HuH-7.5 (cell line): ENCODE measurements around the gene ADD3.
A peak's percentile ranks its signal among the peaks of the same experiment; 100 is the strongest.

ENCODE experiments used
- DNase-seq: peaks from one replicate; pipeline ENCODE4 v3.0.0; 2011; ENCODE audit warnings: low spot score

Gene ADD3

GRCh38 chr10:110007701-110008517 lies at the start of gene ADD3:
ADD3 (plus strand) TSS chr10:110007984; CDS start chr10:110100654, 92,670 bp downstream.
- peak; percentile 68 for DNase-seq

- no peak for DNase-seq
Observed at GRCh38 chr10:109958059-109958458, 49.7 kb upstream of the ADD3 start.

DNA sequence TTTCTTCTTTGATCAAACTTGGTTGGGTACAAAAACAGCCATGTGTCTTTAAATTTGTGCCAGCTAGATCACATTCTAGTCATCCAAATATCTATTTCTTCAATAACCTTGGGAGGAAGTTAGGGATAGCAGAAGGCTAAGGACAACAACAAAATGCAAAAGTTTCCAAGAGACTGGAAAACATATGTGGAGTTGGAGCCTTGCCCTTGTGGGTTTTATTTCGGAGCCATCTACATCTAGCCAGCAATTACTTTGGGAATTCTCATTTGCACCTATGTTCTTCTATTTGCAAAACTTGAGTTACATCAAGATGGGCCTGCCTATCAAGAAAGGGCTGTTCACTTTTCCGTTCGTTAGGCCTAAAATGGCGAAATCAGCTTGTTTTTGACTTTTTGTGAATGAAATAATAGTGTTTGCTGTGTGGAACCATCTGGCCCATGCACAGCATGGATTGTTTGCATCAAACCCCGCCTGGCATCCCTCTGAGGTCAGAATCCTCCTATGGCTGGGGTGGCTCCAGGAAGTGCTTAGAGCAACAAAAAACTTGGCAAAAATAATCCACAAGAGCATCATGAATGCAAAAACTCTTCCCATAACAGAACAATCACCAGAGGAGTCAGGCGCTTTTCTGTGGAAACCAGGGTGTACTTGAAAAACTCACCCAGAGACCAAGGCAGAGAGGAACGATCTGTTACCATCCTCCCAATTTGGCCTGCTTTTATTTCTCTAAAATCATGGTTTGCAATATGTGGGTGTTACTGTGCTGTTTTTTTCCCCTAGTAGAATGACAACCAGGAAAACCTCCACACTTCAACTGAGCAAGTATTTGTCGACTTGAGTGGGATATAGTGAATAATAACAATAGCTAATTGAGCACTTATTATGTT lies 48.3 kb upstream of the ADD3 start:
- no peak for DNase-seq

- DNase-seq, result no peak
Observed at GRCh38 chr10:109960682-109961081, 47.1 kb upstream of the ADD3 start.

DNA sequence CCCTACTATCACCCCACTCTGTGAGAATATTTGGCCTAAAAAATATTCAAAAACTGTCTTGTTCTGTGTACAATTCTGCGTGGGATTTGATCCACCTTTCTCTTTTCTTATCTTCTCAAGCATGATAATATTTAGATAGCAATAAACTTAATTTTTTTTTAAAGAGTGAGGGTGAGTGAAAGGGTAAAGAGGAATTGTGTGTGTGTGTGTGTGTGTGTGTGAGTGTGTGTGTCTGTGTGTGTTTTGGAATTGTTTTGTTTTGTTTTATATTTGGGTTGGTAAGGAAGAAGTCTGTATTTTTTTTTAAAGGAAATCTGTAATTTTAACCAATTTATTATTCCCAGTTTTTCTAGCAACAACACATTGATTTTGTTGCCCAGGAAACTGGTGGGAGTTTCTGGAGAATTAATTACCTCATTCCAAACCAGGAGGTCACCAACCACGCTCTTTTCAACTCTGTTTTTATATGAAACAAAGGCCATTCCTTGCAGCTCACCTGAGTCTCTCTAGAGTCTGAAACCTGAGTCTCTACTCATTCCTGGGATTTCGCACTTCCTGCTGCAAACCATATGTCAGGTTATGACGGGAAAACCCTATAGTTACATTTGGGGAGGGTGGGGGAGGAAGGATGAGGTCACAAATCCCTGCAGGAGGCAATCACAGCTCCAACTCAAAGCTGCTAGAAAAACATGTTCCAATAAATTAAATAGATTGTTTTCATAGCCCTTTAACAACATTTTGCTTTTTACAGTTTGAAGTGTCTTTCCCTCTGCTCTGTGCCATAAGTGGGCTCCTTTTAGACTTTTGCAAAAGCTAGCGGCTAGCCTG lies 46.4 kb upstream of the ADD3 start:
- no peak for DNase-seq

GRCh38 chr10:109962247-109962646 lies 45.5 kb upstream of the ADD3 start:
- no peak for DNase-seq

DNA sequence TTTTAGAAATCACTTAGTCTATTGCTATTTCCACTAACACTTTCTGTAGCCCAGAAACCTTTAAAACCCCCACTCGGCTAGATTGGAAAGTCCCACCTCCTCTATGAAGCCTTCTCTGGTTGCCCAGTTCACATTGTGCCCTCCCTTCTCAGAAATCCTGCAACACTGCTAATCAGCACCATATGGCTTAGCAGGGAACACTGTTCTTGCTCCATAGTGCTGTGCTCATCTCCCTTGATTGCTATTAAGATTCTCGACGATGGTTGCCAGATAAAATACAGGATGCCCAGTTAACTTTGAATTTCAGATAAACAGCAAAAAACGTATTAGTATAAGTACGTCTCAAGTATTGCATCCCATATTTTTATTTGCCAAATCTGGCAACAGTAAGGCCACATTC lies 44.3 kb upstream of the ADD3 start:
- no peak for DNase-seq

DNA sequence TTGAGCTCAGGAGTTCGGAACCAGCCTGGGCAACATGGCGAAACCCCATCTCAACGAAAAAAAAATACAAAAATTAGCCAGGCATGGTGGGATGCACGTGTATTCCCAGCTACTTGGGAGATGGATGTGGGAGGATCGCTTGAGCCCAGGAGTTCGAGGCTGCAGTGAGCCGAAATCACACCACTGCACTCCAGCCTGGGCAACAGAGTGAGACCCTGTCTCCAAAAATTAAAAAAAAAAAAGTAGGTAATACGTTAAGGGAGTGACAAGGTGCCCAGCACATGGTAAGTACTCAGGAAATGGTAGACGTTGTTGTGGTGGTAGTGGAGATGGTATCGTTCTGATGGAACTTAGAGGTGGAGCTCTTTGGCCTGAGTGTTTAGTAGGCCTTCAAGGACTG lies 43.5 kb upstream of the ADD3 start:
- no peak for DNase-seq

- DNase-seq, result no peak
Observed at GRCh38 chr10:109966961-109967738, 40.6 kb upstream of the ADD3 start.

GRCh38 chr10:109967739-109968088 lies 40.1 kb upstream of the ADD3 start:
- no peak for DNase-seq

DNA sequence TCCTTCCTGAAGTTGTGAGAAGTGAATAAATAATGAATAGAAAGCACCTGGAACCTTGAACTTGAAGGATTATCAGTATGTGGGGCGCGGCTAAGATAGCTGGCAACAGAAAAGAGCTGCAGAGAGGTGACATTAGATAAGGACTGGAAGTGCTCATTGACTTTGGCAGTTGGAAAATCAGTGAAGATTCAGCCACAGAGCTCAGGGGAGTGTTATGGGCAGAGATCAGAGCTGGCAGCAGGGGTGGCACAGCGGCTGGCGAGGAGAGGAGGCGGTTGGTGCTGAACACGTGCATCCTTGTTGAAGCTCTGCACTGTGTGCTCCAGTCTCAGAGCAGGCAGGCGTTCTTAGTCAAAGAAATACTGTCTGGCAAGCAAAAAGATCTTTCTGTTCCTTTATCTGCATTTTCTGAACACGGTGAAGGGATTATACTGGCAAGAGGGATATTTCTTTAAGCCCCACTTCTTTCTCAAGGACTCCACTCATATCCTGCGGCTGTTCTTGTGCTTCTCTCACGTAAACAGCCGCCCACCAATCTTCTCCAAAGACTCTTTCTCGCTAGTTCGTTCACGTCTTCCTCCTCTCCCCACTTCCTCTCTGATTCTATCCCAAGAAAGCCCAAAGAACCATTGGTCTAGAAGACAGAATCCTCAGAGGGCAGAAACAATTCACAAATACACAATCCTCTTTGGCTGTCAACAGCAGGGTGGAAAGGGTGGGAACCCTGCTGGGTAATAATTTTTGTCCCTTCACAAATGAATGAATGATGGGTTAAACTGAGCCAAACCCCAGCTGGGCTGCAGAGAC lies 38.6 kb upstream of the ADD3 start:
- DNase-seq, result no peak

GRCh38 chr10:109969760-109970346 lies 37.9 kb upstream of the ADD3 start:
- no peak for DNase-seq

DNA sequence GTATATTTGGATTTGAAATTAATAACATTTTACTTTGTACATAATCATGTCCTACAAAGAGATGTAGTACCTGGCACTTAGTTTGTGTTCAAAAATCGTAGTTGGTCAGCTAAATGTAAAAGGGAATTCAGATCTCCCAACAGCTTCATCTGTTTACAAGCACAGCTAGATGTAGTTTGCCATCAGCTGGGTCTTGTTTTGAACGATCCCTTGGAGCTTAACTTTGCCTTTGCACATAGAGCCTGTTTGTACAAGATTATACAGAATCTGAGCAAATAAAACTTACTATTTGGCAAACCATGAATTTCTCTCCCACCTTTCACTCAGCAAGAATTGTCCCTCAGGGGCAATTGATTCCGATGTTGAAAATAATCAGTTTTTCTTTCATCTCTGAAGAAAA lies 36.1 kb upstream of the ADD3 start:
- no peak for DNase-seq

GRCh38 chr10:109972372-109973001 lies 35.3 kb upstream of the ADD3 start:
- DNase-seq, result no peak

DNA sequence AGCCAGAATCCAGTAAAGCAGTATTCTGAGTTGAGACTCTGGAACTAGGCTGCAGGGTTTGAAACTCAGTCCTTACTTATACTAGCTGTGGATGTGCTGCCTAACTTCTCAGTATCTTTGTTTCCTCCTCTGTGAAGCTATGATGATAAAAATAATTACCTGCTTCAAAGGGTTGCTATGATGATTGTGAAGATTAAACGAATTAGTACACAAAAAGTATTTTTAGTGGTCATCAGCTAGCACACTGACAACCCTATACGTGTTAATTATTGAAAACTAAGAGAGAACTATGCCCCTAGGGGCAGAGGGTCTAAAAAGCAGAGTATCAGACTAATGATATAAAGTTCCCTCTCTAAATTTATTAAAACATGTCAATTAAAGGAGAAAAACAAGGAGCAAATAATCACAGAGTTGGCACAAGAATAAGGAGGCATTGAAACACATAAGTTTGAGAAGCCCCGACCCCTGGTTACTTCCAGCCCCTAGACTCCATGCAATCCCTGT lies 34.4 kb upstream of the ADD3 start:
- DNase-seq, result no peak

DNA sequence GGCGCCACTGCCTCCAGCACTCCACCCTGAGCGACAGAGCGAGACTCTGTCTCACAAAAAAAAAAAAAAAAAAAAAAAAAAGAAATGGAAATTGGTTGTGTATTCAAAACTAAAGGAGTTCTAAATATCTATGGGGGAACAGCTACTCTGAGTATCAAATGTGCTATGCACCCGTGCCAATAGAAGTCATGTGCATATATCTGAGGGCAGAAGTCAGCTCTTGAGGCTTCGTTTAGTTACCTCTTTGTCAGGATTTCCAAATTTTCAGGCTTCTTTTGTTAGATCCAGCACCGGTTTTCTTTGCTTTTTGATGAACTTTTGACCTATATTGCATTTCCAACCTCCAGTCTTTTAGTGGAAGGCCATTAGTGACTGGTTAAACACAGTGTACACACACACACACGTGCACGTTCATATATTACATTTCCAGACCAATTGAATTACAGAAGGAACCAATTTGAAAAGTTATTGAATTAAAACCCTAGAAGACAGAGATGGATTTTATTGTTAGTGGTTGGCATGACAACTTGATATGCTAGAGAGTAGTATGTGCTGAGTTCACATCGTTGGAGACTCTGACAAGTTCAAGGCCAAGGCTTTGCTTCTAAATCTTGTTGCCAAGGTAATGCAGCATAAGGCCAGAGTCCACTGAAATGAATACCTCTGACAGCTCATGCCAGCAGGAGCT lies 33.1 kb upstream of the ADD3 start:
- no peak for DNase-seq

- no peak for DNase-seq
Observed at GRCh38 chr10:109975244-109976190, 32.3 kb upstream of the ADD3 start.

- no peak for DNase-seq
Observed at GRCh38 chr10:109976681-109977080, 31.1 kb upstream of the ADD3 start.
